GM12801 (cell line): Measurements from ENCODE around the gene GP2.

Experiments used
- TF ChIP-seq, protein P1 (sequence below): IDR thresholded peaks from one replicate; pipeline ENCODE4 v1.5.1; 2011; ENCODE audit warnings: control low read depth; ENCODE audit not compliant: insufficient read length; ENCODE audit errors: extremely low read depth

GP2 gene

DNA sequence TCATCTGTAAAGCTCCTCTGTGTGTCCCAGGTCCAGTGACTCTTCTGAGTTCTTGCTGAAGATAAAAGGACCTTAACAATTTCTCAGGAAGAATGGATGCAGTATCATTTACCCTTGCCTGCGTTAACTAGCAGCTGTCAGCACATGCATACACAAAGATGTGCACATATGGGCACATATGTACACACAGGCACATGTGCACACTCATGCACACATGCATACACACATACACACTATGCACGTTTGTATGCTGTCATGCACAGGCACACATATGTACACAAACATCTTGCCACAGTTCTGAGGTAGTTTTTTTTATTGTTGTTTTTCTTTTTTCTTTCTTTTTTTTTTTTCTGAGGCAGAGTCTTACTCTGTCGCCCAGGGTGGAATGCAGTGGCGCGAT lies 24.9 kb downstream of the GP2 start:
- TF ChIP-seq, protein P1, sequence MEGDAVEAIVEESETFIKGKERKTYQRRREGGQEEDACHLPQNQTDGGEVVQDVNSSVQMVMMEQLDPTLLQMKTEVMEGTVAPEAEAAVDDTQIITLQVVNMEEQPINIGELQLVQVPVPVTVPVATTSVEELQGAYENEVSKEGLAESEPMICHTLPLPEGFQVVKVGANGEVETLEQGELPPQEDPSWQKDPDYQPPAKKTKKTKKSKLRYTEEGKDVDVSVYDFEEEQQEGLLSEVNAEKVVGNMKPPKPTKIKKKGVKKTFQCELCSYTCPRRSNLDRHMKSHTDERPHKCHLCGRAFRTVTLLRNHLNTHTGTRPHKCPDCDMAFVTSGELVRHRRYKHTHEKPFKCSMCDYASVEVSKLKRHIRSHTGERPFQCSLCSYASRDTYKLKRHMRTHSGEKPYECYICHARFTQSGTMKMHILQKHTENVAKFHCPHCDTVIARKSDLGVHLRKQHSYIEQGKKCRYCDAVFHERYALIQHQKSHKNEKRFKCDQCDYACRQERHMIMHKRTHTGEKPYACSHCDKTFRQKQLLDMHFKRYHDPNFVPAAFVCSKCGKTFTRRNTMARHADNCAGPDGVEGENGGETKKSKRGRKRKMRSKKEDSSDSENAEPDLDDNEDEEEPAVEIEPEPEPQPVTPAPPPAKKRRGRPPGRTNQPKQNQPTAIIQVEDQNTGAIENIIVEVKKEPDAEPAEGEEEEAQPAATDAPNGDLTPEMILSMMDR, result no peak

DNA sequence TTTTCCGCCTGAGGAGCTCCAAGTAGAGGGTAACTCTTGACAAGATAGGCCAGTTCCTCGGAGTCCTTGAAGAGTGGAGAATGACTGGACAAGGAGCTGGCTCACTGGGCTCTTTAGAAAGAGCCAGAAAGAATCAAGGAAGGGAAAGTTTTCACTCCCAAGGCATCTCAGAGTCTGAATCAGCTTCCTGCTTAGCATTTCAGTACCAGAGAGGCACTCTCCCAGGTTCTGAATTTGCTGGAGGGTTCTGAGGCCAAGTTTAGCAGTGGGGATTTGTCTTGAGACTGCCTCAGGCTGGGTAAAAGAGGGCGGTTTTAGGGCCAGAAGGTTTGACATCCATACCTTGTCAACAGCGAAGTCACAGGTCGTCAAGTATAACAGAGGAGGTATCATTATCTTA lies 25.5 kb downstream of the GP2 start:
- TF ChIP-seq, protein P1, result no peak

DNA sequence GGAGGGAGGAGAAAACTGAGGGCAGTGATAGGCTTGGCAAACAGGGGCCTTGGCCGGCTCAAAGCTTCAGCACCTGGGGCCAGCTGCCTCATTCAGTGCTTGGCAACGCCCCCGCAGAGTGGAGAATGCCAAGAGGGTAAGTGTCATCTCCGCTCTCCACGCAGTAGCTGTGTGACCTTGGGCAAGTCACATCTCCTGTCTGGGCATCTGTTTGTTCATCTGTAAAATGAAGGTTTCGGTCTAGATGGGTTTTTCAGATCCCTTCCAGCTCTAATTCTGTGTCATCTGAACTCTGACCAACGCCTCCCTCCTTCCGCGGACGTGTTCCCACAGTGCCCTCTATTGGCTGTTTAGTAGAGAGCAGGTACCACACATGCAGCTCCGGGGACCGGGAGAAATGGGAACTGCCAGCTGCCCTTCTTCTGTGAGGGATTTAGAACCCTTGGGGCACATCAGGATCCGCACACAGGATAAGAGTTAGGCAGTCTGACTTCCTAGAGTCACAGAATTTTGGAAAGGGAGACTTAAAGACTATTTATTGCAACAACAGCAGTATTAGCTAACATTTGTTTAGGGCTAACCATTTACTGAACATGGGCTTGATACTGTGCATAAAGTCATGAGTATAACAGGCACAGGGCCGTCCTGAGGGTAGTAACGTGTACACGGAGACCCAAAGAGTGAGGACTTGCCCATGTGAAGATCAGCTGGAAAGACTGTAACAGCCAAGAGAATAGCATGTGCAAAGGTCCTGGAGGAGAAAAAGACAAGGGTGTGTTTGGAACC lies 26.8 kb downstream of the GP2 start:
- TF ChIP-seq, protein P1, result no peak

DNA sequence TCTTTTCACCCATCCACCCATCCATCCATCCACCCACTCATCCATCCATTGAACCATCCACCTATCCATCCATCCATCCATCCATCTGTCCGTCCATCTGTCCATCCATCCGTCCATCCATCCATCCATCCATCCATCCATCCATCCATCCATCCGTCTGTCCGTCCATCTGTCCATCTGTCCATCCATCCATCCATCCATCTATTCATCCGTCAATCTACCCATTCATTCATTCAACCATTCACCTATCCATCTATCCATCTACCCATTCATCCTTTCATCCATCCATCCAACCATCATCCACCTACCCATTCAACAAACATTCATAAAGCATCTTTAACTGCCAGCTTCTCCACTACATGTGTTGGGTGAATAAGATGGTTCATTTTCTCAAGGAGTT lies 28.9 kb downstream of the GP2 start:
- TF ChIP-seq, protein P1, result no peak

DNA sequence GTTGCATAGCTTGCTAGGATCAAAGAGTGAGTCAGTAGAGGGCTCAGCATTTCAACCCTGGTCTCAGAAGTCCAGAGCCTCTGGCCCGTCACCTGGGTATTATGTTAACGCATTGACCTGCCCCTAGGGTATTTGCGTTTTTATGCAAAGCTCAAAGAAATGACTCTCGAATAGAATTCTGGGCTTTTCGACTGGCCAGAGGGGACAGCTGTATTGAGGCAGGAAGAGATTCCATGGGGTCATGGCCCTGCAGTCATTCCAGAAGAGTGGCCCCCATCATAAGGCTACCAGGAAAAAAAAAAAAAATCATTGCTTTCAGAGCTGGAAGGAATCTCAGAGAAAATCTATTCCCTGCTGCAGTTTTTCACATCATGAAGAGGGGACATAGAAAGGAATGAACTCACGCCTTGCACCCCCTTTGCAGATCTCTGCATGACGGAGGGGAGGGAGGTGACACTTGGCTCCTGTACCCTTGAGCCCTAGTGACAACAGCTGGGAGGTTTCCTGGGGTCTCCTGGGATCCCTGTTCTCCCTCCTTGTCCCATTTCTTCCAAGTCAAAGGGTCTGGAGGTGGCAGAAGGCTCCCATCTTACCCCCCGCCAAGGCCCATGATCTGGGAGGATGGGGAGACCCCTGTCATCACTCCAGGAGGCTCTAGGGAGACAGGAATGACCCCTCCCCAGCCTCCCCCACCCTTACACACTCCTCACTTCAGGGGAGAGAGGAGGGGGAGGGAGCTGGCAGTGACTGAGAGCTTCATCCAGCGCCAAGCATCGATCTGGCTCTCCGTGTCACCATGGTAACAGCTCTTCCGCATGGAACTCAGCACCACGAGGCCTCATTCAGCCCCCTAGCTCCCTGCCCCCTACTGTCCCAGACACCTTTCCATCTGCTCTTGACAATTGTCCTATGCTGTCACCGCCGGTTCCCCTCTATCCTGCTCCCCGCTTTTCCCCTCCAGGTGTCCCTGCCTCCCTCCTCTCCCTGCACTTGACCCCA lies 35.8 kb downstream of the GP2 start:
- TF ChIP-seq, protein P1, result no peak

DNA sequence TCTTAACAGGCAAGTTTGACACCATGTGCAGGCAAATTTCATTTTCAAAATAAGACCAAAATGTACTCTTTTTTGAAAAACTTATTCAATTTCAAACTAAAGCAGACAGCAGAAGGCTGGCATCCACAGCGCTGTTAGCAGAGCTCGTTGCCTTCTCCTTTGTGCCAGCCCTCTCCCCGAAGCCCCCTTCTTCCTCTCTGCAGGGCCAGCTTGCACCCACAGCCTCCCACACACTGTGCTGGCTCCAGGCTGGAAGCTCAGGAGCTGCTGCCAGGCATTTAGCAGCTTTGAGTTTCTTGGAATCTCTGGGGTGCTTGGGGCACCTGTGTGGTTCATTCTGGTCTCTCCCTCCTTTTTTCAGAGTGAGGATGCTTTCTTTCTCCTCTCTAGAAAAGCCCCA lies 37.7 kb downstream of the GP2 start:
- TF ChIP-seq, protein P1, result no peak

DNA sequence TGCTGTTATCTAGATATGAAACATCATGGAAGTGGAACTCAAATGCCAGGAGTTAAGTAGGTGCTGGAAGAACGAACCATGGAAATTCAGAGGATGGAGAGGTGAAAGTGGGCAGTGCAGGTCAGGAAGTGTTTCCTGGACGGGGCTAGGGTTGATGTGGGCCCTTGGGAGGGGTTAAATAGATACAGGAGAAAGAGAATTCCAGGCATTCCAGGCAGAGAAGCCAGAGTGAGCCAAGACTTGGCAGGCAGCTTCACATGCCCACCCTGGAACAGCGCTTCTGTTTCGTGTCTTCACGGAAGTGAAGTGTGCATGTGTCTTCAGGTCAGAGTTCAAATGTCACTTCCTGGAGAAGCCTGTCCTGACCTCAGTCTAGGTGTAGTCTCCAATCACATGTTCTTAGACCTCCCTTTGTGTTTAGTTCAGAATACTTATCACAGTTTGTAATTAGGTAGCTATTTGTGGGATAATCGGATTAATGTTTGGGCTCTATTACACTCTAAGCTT lies 41.3 kb downstream of the GP2 start:
- TF ChIP-seq, protein P1, result no peak
